ENCODE data around the gene WDR7.

The WDR7 gene

GRCh38 chr18:56997200-56997599 is 346.0 kb downstream of the WDR7 start:
- no peaks in the 10 kb centered on the region for H3K36me3 ChIP-seq (replicated peaks; ENCODE audit: insufficient read depth, low read length)
- H3F3A ChIP-seq (ENCODE audit: insufficient read depth, low read length) = no peaks in the 10 kb centered on the region
- no peaks in the 10 kb centered on the region for H3K9me3 ChIP-seq (replicated peaks; ENCODE audit: insufficient read depth, low read length)
- no peak overlapping the region for H3K4me2 ChIP-seq (ENCODE audit: low read depth, low read length)
- H3K27ac ChIP-seq (ENCODE audit: low read length) = no peak overlapping the region
- H4K20me1 ChIP-seq (ENCODE audit: insufficient read depth, low read length) = no peaks in the 10 kb centered on the region
- no peak overlapping the region for H3K4me3 ChIP-seq (ENCODE audit: low read length)
- TF ChIP-seq EZH2phosphoT487 (IDR thresholded peaks at IDR 0.05; ENCODE audit: low read length) (no peak), EZH2 (optimal IDR thresholded peaks at IDR 0.05; ENCODE audit: low read depth, low read length) (no peak)
- TF ChIP-seq, protein P1, sequence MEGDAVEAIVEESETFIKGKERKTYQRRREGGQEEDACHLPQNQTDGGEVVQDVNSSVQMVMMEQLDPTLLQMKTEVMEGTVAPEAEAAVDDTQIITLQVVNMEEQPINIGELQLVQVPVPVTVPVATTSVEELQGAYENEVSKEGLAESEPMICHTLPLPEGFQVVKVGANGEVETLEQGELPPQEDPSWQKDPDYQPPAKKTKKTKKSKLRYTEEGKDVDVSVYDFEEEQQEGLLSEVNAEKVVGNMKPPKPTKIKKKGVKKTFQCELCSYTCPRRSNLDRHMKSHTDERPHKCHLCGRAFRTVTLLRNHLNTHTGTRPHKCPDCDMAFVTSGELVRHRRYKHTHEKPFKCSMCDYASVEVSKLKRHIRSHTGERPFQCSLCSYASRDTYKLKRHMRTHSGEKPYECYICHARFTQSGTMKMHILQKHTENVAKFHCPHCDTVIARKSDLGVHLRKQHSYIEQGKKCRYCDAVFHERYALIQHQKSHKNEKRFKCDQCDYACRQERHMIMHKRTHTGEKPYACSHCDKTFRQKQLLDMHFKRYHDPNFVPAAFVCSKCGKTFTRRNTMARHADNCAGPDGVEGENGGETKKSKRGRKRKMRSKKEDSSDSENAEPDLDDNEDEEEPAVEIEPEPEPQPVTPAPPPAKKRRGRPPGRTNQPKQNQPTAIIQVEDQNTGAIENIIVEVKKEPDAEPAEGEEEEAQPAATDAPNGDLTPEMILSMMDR (IDR thresholded peaks at IDR 0.05; ENCODE audit: low read length) = no peak
- DNase-seq = no peak
- no peak overlapping the region for H2AFZ ChIP-seq (ENCODE audit: low read length)
- no peak overlapping the region for H3K9ac ChIP-seq (ENCODE audit: low read length)
- H3K9me2 ChIP-seq (replicated peaks; ENCODE audit: insufficient read depth, low read length) = no peaks in the 10 kb centered on the region
- no peaks in the 10 kb centered on the region for H3K27me3 ChIP-seq (replicated peaks; ENCODE audit: insufficient read depth, low read length)
- no peaks in the 10 kb centered on the region for H3K4me1 ChIP-seq (ENCODE audit: low read length)
- H3K79me2 ChIP-seq (ENCODE audit: low read length) = no peaks in the 10 kb centered on the region

DNA sequence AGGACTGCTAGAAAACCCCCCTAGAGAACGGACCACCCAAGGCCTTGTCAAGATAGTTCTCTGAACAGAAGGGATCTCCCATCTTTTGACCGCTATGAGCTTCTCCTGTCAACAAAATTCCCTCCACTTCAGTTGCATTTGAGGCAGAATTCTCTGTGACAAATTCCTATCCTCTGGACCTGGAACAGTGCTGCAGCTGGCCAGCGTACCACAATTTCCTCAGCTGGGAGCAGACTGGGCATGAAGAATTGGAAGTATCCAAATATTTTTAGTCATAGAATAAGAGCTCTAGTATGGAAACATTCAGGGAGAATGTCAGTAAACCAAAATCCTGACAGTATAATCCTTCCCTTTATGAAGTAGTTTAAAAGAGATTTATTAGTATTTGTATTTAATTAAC is 348.7 kb downstream of the WDR7 start:
- no peaks in the 10 kb centered on the region for H3K9me2 ChIP-seq (replicated peaks; ENCODE audit: insufficient read depth, low read length)
- H2AFZ ChIP-seq (ENCODE audit: low read length) = no peak overlapping the region
- no peak for DNase-seq
- no peak overlapping the region for H3K4me3 ChIP-seq (ENCODE audit: low read length)
- no peaks in the 10 kb centered on the region for H3K27me3 ChIP-seq (replicated peaks; ENCODE audit: insufficient read depth, low read length)
- H3K4me1 ChIP-seq (ENCODE audit: low read length) = peaks cover 14% of the 10 kb centered on the region
- H3K9ac ChIP-seq (ENCODE audit: low read length) = no peak overlapping the region
- H3K36me3 ChIP-seq (replicated peaks; ENCODE audit: insufficient read depth, low read length) = no peaks in the 10 kb centered on the region
- no peak overlapping the region for H3K4me2 ChIP-seq (ENCODE audit: low read depth, low read length)
- TF ChIP-seq, protein P1 (IDR thresholded peaks at IDR 0.05; ENCODE audit: low read length) = no peak
- TF ChIP-seq EZH2phosphoT487 (IDR thresholded peaks at IDR 0.05; ENCODE audit: low read length) (no peak), EZH2 (optimal IDR thresholded peaks at IDR 0.05; ENCODE audit: low read depth, low read length) (no peak)
- H4K20me1 ChIP-seq (ENCODE audit: insufficient read depth, low read length) = no peaks in the 10 kb centered on the region
- H3K79me2 ChIP-seq (ENCODE audit: low read length) = no peaks in the 10 kb centered on the region
- no peak overlapping the region for H3K27ac ChIP-seq (ENCODE audit: low read length)
- peaks cover 5% of the 10 kb centered on the region for H3F3A ChIP-seq (ENCODE audit: insufficient read depth, low read length)
- no peaks in the 10 kb centered on the region for H3K9me3 ChIP-seq (replicated peaks; ENCODE audit: insufficient read depth, low read length)

- Histone ChIP-seq H3K27me3 (replicated peaks; ENCODE audit: insufficient read depth, low read length) (no peaks in the 10 kb centered on the region), H3K9me2 (replicated peaks; ENCODE audit: insufficient read depth, low read length) (no peaks in the 10 kb centered on the region), H3K36me3 (replicated peaks; ENCODE audit: insufficient read depth, low read length) (no peaks in the 10 kb centered on the region), H3K9me3 (replicated peaks; ENCODE audit: insufficient read depth, low read length) (no peaks in the 10 kb centered on the region), H3K9ac (ENCODE audit: low read length) (no peak overlapping the region), H3K4me2 (ENCODE audit: low read depth, low read length) (no peak overlapping the region), H4K20me1 (ENCODE audit: insufficient read depth, low read length) (no peaks in the 10 kb centered on the region), H3K4me1 (ENCODE audit: low read length) (peaks cover 26% of the 10 kb centered on the region), H3K4me3 (ENCODE audit: low read length) (no peak overlapping the region), H3K27ac (ENCODE audit: low read length) (no peak overlapping the region), H2AFZ (ENCODE audit: low read length) (no peak overlapping the region), H3K79me2 (ENCODE audit: low read length) (no peaks in the 10 kb centered on the region), H3F3A (ENCODE audit: insufficient read depth, low read length) (peaks cover 10% of the 10 kb centered on the region)
- TF ChIP-seq, protein P1 (IDR thresholded peaks at IDR 0.05; ENCODE audit: low read length) = no peak
- DNase-seq = no peak
Observed at GRCh38 chr18:57002627-57003026, 351.5 kb downstream of the WDR7 start.
